Tibial artery (tissue), 4 donors: ENCODE measurements around the gene ZBTB20.

Source experiments
- DNase-seq, 2 donors: peaks; one replicate each; pipeline ENCODE4 v3.0.0-alpha.2; 2019
- H3K27ac ChIP-seq, 2 donors: fragments of 200-600 bp; sonication (generic) in 1 of 2; 1 replicate in 1 of 2; 2 replicates in 1 of 2; pipeline ENCODE4 v1.5.1; 2018 to 2019; ENCODE audit warnings: mild to moderate bottlenecking in 1 of 2
- H3K27me3 ChIP-seq, 2 donors: fragments of 200-600 bp; sonication (generic) in 1 of 2; one replicate each; pipeline versions ENCODE4 v1.5.1 to v1.6.0; 2016 to 2019
- H3K36me3 ChIP-seq, 3 donors: fragments of 200-600 bp; sonication (generic) in 2 of 3; one replicate each; pipeline ENCODE4 v1.5.1; 2016 to 2019; ENCODE audit warnings: mild to moderate bottlenecking in 2 of 3
- H3K4me1 ChIP-seq, 4 donors: fragments of 200-600 bp; sonication (generic) in 2 of 4; 1 replicate in 3 of 4; 2 replicates in 1 of 4; pipeline ENCODE4 v1.5.1; 2016 to 2019
- H3K4me3 ChIP-seq, 2 donors: fragments of 200-600 bp; sonication (generic) in 1 of 2; 1 replicate in 1 of 2; 2 replicates in 1 of 2; pipeline ENCODE4 v1.5.1; 2018 to 2019; ENCODE audit warnings: mild to moderate bottlenecking in 2 of 2
- H3K9me3 ChIP-seq, 3 donors: fragments of 200-600 bp; sonication (generic) in 1 of 3; one replicate each; pipeline ENCODE4 v1.5.1; 2016 to 2019
- intact Hi-C: fragments of 100-400 bp; cut with DNase I; formaldehyde crosslinking; loops from one replicate; pipeline ENCODE4 v1.15.0; 2023; ENCODE audit warnings: low total_unique reads
- TF ChIP-seq, protein P1 (sequence below), 2 experiments: fragments of 200-600 bp in 1 of 2; fragments of 450-650 bp in 1 of 2; IDR thresholded peaks; one replicate each; pipeline ENCODE4 v1.5.1; 2017 to 2019; ENCODE audit warnings: antibody characterized with exemption in 2 of 2, mild to moderate bottlenecking in 1 of 2, moderate library complexity in 1 of 2

ZBTB20 gene

DNA sequence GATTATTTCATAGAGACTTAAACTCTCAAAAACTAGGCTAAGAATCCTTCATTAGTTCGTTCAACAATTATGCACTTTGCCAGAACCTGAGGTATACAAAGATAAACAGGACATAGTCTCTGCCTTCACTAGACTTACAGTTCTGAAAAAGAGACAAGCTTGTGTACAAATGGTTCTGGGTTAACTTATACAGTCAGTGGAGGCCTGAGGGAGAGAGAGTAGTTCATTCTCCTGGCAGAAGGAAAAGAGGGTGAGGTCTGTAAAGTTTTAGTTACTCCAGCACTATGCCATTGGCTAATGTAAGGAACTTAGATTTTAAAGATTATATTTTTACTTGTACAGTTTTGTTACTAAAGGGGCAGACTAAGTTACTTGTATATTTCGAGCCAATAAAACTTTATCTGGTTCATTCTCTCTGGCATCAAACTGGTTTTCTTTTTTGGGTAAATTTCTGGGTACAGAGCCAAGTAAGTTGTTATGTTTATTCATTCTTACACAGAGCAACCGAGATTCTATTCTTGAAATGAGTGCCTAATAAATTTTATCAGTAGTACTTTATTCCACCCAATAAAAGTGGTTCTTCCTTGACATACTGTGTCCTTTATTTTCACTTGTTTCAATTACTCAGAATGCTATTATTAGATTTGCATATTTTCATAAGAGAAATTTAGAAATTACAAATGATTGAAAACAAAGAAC is 574.6 kb downstream of the ZBTB20 start:
- no peak for DNase-seq
- no peaks in the 10 kb centered on the region for H3K9me3 ChIP-seq
- H3K27me3 ChIP-seq: no peaks in the 10 kb centered on the region
- H3K4me1 ChIP-seq: peaks cover 0 to 42% (median 11%) of the 10 kb centered on the region in 4 donors
- no peaks in the 10 kb centered on the region for H3K36me3 ChIP-seq
- no peak overlapping the region for H3K27ac ChIP-seq
- H3K4me3 ChIP-seq: no peak overlapping the region
- intact Hi-C loops: no loop called here
- TF ChIP-seq, protein P1, sequence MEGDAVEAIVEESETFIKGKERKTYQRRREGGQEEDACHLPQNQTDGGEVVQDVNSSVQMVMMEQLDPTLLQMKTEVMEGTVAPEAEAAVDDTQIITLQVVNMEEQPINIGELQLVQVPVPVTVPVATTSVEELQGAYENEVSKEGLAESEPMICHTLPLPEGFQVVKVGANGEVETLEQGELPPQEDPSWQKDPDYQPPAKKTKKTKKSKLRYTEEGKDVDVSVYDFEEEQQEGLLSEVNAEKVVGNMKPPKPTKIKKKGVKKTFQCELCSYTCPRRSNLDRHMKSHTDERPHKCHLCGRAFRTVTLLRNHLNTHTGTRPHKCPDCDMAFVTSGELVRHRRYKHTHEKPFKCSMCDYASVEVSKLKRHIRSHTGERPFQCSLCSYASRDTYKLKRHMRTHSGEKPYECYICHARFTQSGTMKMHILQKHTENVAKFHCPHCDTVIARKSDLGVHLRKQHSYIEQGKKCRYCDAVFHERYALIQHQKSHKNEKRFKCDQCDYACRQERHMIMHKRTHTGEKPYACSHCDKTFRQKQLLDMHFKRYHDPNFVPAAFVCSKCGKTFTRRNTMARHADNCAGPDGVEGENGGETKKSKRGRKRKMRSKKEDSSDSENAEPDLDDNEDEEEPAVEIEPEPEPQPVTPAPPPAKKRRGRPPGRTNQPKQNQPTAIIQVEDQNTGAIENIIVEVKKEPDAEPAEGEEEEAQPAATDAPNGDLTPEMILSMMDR (IDR thresholded peaks at IDR 0.05): no peak

DNA sequence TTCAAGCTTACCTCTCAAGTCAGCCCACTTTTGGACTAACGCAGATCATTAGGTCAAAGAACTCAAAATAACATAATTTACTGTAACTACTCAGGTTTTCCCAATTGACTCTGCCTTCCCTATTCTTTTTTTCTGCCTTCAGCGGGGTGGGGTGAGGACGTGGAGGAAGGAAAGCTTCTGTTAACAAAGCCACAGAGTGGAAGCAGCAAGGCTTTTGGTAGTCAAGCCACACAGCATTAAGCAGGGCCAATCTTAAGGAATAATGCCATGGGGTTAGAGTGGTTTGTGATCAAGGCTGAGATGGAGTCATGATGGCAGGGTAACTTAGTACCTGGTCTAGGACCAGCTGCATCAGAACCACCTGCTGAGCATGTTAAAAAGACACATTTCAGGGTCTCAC is 575.7 kb downstream of the ZBTB20 start:
- no peaks in the 10 kb centered on the region for H3K9me3 ChIP-seq
- H3K4me3 ChIP-seq: no peak overlapping the region
- H3K4me1 ChIP-seq: peaks cover 0 to 47% (median 11%) of the 10 kb centered on the region in 4 donors
- intact Hi-C loops: no loop called here
- H3K27me3 ChIP-seq: no peaks in the 10 kb centered on the region
- H3K36me3 ChIP-seq: no peaks in the 10 kb centered on the region
- no peak overlapping the region for H3K27ac ChIP-seq
- DNase-seq: no peak
- TF ChIP-seq, protein P1 (IDR thresholded peaks at IDR 0.05): no peak

DNA sequence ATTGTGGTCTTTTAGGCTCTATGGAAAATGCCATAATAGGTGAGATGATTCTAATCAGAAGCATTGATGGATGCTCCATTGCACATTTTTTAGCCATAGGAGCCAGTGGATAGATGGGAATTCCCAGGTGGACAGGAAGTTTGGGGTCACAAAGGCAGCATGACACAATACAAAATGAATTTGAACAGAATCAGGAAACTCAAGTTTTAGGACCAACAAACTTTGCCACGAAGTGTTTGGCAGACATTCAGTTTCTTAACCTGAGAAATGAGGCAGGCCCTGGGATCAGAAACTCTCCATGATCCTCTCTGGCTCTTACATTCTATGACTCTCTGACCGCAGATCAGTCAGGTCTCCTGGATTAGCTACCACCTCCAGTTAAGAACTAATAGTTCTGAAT is 577.9 kb downstream of the ZBTB20 start:
- intact Hi-C loops: no loop called here
- Histone ChIP-seq H3K4me3 (no peak overlapping the region), H3K27me3 (no peaks in the 10 kb centered on the region), H3K36me3 (no peaks in the 10 kb centered on the region), H3K9me3 (no peaks in the 10 kb centered on the region), H3K27ac (no peak overlapping the region), H3K4me1 (peaks cover 0 to 49% (median 11%) of the 10 kb centered on the region in 4 donors)
- no peak for DNase-seq
- TF ChIP-seq, protein P1 (IDR thresholded peaks at IDR 0.05): no peak

DNA sequence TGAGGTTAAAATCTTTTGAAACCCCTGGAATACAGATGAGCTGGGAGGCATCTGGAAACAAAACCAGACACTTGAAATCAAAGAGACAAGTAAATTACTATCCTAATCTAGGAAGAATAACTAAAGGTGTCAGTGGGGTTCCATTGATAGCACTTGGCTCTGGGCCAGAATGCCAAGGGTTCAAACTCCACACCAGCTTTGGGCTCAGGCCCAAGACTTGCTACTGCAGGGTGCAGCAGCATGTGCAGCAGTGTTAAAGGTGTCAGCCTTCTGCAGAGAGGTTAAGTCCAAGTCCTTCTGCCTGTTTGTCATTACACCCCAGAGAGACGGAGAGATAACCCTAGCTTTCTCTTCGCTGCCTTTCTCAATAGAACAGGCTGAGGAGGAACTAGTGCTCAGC is 579.3 kb downstream of the ZBTB20 start:
- Histone ChIP-seq H3K27me3 (no peaks in the 10 kb centered on the region), H3K27ac (no peak overlapping the region), H3K4me3 (no peak overlapping the region), H3K9me3 (no peaks in the 10 kb centered on the region), H3K4me1 (peaks cover 0 to 48% (median 11%) of the 10 kb centered on the region in 4 donors), H3K36me3 (no peaks in the 10 kb centered on the region)
- TF ChIP-seq, protein P1 (IDR thresholded peaks at IDR 0.05): no peak
- intact Hi-C loops: no loop called here
- no peak for DNase-seq

DNA sequence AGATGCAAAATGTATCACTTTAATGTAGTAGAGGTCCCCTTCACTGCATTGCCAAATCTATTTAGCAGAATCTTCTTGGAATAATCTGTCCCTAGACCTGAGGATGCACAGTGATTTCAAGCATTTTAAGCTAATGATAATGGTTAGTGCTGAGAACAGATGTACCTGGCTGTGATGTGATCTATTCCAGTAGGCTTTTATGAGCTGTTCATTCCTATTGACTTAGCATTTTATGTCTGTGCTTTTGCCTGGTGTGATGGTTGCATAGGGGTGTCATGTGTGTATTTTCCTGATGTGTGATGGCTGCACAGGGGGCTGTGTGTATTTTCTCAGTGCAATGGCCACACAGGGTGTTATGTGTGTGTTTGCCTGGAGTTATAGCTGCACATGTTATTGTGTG is 580.3 kb downstream of the ZBTB20 start:
- Histone ChIP-seq H3K36me3 (no peaks in the 10 kb centered on the region), H3K27ac (no peak overlapping the region), H3K27me3 (no peaks in the 10 kb centered on the region), H3K4me1 (peaks cover 0 to 45% (median 11%) of the 10 kb centered on the region in 4 donors), H3K9me3 (no peaks in the 10 kb centered on the region), H3K4me3 (no peak overlapping the region)
- DNase-seq: no peak
- TF ChIP-seq, protein P1 (IDR thresholded peaks at IDR 0.05): no peak
- intact Hi-C loops: no loop called here
